GM18951 (cell line): ENCODE measurements around the gene CRY1.
"Not testable (repeated sequence)": the region's sequence is repeated elsewhere in the genome, so short reads cannot be mapped to it uniquely, and the experiment has no call there.

Experiments
- POLR2A ChIP-seq: IDR thresholded peaks from 4 replicates; pipeline ENCODE4 v1.6.1; 2011; ENCODE audit warnings: mild to moderate bottlenecking; ENCODE audit not compliant: insufficient read length, insufficient read depth; ENCODE audit errors: extremely low read depth
- in situ Hi-C: fragments of 300-500 bp; cut with MboI; formaldehyde crosslinking; loops from one replicate; pipeline ENCODE4 v1.12.0; 2022; ENCODE audit warnings: low sequenced_read_pairs, mixed read lengths, inconsistent platforms; ENCODE audit not compliant: unreplicated experiment

Gene CRY1

GRCh38 chr12:107079172-107080011, 14.0 kb downstream of the CRY1 start:
- TF ChIP-seq POLR2A = no peak
- in situ Hi-C loops = no loop called here

DNA sequence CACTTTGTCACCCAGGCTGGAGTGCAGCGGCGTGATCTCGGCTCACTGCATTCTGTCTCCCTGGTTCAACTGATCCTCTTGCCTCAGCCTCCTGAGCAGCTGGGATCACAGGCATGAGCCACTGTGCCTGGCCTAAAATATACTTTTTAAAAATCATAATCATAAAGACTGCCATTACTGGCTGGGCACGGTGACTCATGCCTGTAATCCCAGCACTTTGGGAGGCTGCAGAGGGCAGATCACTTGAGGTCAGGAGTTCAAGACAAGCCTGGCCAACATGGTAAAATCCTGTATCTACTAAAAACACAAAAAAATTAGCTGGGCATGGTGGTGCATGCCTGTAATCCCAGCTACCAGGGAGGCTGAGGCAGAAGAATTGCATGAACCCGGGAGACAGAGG, 20.1 kb downstream of the CRY1 start:
- in situ Hi-C loops = not testable (repeated sequence)

DNA sequence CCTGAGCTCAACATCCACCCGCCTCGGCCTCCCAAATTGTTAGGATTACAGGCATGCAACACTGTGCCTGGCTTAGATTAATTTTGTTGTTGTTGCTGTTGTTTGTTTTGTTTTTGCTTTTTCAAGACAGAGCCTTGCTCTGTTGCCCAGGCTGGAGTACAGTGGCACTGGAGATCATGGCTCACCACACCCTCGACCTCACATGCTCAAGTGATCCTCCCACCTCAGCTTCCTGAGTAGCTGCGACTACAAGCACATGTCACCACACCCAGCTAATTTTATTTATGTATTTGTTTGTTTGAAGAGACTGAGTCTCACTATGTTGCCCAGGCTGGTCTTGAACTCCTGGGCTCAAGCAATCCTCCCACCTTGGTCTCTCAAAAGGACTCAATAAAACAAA, 26.7 kb downstream of the CRY1 start:
- in situ Hi-C loops = no loop called here
- TF ChIP-seq POLR2A = no peak

DNA sequence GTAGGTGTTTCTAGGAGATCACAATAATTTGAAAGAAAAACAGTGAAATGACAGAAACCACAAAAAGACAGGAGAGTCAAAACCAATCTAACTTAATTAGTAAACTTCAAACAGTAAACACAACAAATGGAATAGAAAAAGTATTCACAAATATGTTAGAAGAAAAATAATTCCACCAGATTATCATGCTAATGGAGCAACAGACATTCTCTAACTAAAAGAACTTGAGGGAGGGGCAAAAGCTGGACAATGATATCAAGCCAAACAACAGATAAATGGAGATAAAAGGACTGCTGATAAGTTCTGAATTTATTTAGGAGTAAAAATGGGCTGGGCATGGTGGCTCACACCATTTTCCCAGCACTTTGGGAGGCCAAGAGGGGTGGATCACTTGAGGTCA, 28.7 kb downstream of the CRY1 start:
- in situ Hi-C loops = no loop called here
- no peak for TF ChIP-seq POLR2A

- TF ChIP-seq POLR2A = no peak
- in situ Hi-C loops = no loop called here
Measured at GRCh38 chr12:107064243-107064642, 29.1 kb downstream of the CRY1 start.

DNA sequence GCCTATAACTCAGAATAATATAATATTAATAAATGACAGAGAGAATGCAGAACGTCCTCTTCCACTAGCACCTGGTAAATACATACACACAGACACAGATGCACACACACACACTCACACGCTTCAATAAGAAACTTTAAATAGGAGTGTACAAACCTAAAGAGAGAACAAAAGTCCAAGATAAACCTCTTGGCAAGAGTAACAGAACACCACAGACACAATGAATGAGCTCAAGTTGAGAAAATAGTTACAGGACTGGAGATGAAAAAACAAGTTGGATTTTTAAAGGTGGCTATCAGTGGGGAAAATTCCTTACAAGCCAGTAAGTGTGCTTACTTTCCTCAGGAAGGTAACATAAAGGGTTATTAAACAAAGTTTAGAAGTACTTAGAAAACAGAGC, 35.2 kb downstream of the CRY1 start:
- in situ Hi-C loops = no loop called here
- TF ChIP-seq POLR2A = no peak

DNA sequence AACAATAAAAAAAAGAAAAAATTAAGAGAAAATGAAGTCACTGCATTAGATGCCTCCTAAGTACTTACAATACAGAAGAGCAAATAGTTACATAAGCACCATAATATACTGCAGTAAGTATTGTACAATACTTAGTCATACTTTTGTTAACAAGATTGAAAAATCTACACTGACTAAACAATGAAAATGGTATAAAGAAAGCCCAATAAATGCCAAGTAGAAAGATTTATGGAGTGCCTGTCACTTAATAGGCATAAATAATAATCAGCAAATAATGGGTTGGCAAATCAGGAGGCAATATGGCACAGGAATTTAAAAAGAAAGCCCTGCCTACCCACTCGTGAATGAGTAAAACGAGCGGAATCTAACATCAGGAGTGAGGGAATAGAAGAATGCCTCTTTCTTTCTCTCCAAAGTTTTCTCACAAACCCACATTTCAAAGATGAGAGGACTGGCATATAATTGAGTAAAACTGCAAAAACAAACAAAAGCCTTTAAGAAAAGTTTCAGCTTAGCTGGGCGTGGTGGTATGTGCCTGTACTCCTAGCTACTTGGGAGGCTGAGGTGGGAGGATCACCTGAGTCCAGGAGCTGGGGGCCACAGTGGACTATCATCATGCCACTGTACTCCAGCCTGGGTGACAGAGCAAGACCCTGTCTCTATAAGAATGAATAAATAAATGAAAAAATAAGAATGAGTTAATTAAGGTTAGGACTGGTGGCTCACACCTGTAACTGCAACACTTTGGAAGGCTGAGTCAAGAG, 36.1 kb downstream of the CRY1 start:
- in situ Hi-C loops = no loop called here
- no peak for TF ChIP-seq POLR2A

DNA sequence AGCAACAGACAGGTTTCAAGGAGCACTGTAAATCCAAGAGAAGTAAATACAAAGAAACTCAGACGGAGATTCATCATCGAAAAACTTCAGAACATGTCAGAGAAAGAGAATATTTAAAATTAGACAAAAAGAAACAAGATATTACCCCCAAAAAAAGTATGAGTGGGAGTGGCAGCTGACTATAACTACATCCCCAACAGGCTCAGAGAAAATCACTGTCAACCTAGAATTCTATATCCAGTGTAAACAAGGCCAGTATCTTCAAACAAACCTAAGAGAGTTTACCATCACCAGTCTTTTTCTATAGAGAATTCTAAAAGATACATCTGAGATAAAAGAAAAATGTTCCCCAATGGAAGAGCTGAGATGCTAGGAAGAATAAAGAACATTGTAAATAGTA, 39.6 kb downstream of the CRY1 start:
- TF ChIP-seq POLR2A = no peak
- in situ Hi-C loops = no loop called here

GRCh38 chr12:107045186-107045585, 48.2 kb downstream of the CRY1 start:
- TF ChIP-seq POLR2A = no peak
- in situ Hi-C loops = no loop called here

- in situ Hi-C loops = no loop called here
- no peak for TF ChIP-seq POLR2A
Measured at GRCh38 chr12:107042801-107043200, 50.5 kb downstream of the CRY1 start.

- TF ChIP-seq POLR2A = no peak
- in situ Hi-C loops = no loop called here
Measured at GRCh38 chr12:107035733-107036132, 57.6 kb downstream of the CRY1 start.

GRCh38 chr12:107033758-107034739, 59.3 kb downstream of the CRY1 start:
- in situ Hi-C loops = no loop called here
- TF ChIP-seq POLR2A = no peak

GRCh38 chr12:107032266-107032665, 61.1 kb downstream of the CRY1 start:
- TF ChIP-seq POLR2A = no peak
- in situ Hi-C loops = no loop called here
